ENCODE results near the gene ARID1B.

DNA sequence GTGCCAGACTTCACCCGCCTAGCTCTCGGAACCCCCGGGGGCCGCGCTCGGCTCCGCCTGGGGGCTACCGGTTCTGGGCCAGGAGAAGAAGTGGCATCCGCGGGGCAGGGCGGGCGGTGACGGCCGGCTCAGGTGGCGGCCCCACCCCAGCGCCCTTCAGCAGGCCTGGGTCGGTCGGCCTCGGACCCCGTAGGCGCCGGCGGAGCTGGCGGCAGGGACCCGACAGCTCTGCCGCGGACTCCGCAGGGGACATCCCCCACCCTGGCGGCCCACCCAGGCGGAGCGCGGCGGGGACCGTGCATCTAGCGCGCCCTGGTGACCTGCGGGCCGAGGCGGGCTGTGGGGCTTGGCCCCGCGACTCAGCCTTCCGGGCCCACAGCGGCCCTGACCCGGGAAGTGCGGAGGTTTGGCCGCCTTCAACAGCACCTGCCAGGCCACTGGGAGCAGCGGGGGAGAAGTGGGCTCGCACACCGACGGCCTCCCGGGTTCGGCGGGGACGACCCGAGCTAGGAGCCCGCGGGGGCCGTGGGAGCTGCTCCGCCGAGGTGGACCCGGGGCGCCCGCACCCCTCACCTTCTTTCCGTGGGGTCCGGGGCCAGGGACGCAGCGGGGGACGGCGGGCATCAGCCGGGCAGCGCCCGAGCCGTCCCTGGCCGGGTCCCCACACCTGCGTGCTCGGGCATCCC is 459.0 kb downstream of the ARID1B start:
- no peak for TF ChIP-seq GATA2 (IDR thresholded peaks at IDR 0.05; ENCODE audit: low read depth, low read length)
- no peak for TF ChIP-seq GATA3 (IDR thresholded peaks at IDR 0.05; ENCODE audit: low read depth, low read length)
